GM19467 (cell line): ENCODE measurements around the gene PYGM.

Experiments
- ATAC-seq: cut with Tn5 transposase; IDR thresholded peaks from one replicate; pipeline ENCODE4 v1.9.1; 2021; ENCODE audit warnings: mild to moderate bottlenecking, moderate library complexity; ENCODE audit not compliant: unreplicated experiment

PYGM gene

DNA sequence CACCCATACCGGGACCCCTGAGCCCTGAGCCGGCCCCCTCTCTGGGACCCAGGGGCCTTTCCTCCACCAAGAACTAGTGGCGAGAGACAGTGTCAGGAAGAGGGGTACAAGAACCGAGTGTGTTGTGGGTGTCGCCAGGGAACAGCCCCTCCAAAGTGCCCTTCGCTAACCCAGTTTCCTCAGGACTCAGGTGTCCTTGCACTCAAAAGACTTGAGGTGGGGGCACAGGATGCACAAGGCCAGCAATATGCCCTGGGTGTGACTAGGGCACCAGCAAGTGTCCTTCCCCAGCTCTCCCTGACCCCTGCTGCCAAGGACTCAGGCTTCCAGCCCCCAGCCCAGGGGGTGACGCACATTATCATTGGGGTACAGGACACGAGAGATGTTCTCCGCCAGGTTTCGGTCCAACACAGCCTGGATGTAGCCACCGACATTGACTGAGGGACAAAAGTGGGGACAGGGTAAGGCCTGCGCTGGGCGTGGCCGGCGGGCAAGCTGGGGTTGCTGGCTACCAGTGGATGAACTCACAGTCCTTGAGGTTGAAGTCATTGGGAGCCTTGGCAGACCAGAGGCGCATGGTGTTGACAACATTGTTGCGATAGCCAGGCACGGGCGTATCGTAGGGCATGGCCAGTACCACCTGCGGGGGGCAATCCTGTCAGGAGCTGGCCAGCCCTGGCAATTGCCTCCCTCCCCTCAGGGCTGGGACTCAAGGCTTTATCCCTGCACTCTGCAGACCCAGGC lies 4.7 kb downstream of the PYGM start:
- no peak for ATAC-seq

GRCh38 chr11:64754124-64754918 lies 5.5 kb downstream of the PYGM start:
- ATAC-seq = no peak

GRCh38 chr11:64753380-64754123 lies 6.2 kb downstream of the PYGM start:
- no peak for ATAC-seq

DNA sequence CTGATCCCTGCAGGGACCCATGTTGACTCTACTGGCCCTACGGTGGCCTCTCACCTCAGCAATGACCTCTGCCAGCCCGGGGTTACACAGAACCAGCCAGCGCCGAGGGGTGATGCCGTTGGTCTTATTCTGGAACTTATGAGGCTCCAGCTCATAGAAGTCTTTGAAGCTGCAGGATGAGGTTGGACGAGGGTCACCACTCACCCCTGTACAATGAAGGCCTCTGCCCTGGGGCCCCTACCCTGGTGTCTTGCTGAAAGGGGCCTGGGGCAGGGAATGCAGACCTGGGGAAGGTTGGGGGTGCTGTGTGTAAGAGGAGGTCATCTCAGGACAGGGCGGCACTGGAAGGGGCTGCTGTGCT lies 6.8 kb downstream of the PYGM start:
- no peak for ATAC-seq

DNA sequence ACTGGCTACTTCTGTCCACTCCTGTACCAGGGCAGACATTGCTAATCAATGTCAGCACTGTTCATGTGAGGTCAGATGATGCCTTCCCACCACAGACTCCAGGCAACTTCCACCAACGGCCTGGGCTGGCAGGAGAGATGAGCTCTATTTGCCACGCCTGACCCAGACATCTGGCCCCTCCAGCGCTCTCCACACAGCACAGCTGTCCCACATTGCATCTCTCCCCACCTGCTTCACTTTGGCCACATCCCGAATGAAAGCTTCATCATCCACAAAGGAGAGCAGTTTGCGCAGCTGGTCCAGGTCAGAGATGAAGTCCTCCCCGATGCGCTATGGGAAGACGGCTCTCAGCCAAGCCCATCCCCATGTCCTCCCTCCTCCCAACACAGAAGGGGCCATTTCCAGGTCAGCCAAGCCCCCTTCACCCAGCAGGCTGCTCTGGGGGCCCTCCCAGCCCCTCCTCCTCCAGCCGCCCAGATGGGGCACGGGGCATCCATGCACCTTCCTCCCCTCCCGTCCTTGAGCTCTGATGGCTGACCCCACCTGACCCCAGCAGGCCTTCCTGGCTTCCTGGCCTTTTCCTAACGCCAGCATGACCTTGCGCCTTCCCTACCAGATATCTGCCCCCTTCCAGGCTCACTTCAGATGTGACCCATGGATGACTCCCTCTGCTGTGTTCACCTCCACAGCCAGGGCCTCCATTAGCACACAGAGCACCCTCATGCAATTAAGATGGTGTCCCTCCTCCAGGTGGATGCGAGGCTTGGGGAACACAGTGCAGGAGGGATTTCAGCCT lies 7.4 kb downstream of the PYGM start:
- no peak for ATAC-seq

DNA sequence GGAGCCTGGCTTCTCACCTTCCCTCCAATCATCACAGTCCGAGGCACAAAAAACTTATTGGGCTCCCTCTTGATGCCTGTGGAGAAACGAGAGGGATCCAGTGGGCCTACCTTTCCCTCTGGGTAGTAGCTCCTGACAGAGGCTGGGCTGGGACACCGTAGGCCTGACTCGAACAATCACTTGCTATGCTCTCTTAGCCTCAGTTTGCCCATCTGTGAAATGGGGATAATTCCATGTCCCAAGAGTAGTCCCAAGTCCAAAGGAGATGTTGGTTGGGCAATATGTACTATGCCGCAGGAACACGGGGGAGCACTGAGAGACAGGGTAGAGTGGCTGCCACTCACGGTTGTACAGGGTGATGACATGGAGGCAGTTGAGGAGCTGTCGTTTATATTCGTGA lies 8.2 kb downstream of the PYGM start:
- ATAC-seq = no peak

- ATAC-seq = no peak
Measured at GRCh38 chr11:64751136-64751535, 8.6 kb downstream of the PYGM start.

DNA sequence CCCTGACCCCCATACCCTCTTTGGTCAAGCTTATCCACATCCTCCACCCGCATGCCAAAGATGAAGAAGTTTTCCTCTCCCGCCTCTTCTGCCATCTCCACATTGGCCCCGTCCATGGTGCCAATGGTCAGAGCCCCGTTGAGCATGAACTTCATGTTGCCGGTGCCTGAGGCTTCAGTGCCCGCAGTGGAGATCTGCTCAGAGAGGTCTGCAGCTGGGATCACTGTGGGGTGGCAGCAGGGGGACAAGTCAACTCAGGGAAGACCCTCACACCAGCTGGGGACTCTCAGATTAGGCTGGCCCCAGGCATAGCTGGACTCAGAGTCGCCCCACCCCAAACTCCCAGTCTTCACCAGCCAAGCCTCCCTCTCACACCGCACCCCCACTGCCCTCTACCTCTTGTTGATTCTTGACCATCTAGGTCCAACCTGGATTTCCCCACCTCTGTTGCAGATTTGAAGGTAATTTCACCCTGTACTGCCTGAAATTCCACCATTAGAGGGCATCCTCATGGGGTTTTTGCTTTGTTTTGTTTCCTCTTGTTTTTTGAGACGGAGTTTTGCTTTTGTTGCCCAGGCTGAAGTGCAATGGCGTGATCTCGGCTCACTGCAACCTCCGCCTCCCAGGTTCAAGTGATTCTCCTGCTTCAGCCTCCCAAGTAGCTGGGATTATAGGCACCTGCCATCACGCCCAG lies 9.3 kb downstream of the PYGM start:
- no peak for ATAC-seq

DNA sequence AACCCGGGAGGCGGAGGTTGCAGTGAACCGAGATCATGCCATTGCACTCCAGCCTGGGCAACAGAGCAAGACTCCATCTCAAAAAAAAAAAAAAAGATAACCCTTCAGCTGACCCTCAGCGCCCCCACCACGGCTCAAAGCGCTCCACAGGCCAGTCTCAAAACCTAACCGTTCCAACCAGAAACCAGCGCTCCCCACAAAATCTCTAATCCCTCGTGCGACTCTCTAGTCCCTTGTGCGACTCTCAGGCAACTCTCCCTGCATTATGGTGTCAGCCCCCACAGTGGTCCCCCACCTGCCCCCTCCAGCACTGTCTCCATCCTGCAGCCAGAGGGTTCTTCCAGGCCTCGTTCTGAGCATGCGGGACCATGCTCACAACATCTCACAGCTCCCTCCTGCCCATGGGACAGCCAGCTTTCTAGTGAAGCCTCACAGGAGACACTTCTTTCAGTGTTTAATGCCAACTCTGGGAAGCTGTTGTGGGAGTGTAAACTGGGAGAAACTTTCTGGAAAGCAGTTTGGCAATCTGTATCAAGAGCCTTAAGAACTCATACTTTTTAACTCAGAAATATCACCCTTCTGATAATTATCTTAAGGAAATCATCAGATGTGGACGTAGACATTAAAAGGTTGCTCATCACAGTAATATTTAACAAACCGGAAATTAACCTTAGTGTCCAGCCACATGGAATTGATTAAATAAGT lies 11.7 kb downstream of the PYGM start:
- no peak for ATAC-seq

DNA sequence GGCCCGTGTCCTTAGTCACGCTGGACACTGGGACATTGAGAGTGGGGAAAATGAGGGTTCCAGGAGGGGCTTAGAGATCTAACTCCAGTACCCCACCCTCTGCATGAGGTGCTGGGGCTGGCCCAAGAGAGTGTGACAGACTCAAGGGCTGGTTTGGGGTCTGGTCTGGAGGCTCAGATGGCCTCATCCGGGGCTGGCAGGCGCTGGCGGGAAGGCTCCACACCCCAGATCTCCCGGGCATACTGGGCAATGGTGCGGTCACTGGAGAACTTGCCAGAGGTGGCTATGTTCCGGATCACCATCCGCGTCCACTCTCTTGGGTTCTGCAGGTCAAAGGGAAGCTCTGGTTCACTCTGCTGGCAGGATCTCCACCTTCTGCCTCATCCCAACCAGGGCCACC lies 13.3 kb downstream of the PYGM start:
- ATAC-seq = no peak

DNA sequence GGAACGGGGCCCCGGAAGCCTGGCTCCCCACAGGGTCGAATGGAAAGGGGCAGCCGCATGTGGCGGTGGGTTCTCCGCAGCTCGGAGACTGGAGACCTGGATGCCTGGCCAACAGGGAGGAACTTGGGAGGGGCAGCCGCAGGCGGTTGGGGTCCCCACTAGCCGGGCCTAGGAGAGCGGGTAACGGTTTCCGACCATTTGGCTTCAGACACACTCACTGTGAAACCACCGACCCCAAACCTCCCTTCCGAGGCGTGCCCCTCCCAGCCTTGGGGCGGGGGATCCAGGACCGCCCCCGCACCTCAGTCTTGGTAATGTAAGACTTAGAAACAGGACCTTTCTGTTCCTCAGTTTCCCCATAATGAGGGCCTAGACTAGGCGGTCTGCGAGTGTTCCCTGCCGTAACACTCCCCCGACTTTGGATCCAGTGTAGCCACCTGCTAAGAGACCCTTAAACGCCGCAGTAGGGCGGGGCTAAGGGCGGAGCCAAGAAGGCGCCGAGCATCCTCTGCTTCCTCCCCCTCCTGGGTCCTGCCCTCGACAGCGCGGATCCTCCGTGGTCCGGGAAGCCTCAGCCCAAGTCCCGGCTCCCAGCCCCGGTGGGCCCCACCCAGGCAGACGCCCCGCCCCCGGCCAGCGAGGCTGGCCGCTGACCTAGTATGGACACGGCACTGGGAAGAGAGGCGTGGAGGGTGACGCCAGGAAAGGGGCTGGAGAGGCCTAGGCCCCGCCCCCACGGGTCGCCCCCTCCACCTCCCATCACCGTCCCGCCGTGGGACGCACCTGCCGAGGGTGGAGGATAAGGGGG lies 14.0 kb downstream of the PYGM start:
- no peak for ATAC-seq

DNA sequence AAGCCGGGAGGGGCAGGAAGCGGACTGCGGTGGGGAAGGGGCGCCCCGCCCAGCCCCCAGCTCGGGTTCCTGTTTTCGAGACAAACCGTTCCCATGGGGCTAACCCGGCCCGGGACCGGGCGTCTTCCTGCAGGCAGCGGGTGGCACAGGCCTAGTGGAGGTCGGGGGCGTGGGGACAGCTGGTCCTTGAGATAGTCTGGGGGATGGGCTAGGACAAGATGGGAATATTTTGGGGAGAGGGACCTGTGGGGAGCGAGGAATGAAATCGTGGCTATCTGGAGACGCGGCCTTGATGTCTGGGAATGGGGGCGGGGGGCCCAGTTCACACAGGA lies 14.6 kb downstream of the PYGM start:
- ATAC-seq = no peak

GRCh38 chr11:64744544-64745188 lies 15.1 kb downstream of the PYGM start:
- no peak for ATAC-seq

GRCh38 chr11:64743591-64744543 lies 15.9 kb downstream of the PYGM start, which contains the start of gene RASGRP2:
Gene RASGRP2 (minus strand): TSS chr11:64744142. CDS start chr11:64742866, 1,276 bp downstream.
- ATAC-seq = no peak

- peak; percentile 35 for ATAC-seq
Measured at GRCh38 chr11:64742889-64743590, 16.7 kb downstream of the PYGM start.

DNA sequence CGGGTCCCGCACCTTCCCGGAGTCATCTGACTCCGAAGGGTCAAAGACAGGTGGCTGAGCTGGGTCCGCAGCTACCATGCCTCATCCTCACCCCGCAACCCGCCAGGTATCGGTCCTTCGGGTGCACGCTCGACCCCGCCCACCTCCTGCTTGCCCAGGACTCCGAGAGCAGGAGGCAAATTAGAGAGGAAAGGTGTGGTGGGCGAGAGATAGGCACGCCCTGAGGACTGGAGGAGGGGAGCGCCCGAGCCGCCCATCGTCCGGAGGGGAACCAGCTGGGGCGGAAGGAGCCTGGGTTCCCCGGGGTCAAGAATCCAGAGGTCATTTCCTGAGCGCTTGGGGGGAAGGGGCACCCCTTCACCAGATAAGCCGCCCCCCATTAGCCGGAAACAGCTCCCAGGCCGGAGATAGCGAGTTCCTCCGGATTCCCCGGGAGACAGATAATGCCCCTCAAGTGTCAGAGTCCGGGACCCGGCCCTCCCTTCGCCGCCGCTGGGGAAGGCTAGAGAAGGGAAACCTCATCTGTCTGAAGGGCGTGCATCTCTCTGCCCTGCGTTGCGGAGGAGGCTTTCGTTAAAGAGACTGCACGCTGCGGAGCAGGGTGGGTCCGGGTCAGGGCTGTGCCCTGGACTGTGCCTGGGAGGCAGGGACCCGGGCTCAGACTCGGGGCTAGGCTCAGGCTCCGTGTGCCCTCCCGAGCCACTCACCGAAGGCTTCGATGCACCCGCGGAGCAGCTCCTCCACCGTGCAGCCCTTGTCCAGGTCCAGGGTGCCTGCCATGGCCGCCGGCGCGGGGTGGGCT lies 17.5 kb downstream of the PYGM start:
- no peak for ATAC-seq
